Keratinocyte (primary cell): ENCODE data around the gene SOHLH2. TPM values are rescaled to one million over a fixed set of nuclear protein-coding genes. Genes with fewer than 3 reads are reported as not detected.

ENCODE experiments used
- DNase-seq: peaks from one replicate; pipeline ENCODE4 v3.0.0-alpha.2; 2011; ENCODE audit warnings: low read depth, missing footprints, low spot score
- FAIRE-seq: peaks from 2 replicates; lab custom pipeline; 2011; peaks lifted over from hg19 to GRCh38; lab: Jason Lieb, UNC
- H2AFZ ChIP-seq: 2 replicates; pipeline ENCODE4 v1.6.0; 2012; ENCODE audit warnings: low read length, control low read depth, inconsistent platforms; ENCODE audit not compliant: control insufficient read depth
- H3K27ac ChIP-seq: 2 replicates; pipeline ENCODE4 v1.5.1; 2011; ENCODE audit warnings: low read length; ENCODE audit not compliant: control insufficient read depth, insufficient read depth
- H3K27me3 ChIP-seq: 3 replicates; pipeline ENCODE4 v1.6.0; 2011; ENCODE audit warnings: low read length; ENCODE audit not compliant: control insufficient read depth, insufficient read depth; ENCODE audit errors: extremely low read depth
- H3K36me3 ChIP-seq, 2 experiments: 2 replicates in 1 of 2; 3 replicates in 1 of 2; pipeline ENCODE4 v1.5.1; 2011; ENCODE audit warnings: low read length in 2 of 2, mild to moderate bottlenecking in 1 of 2; ENCODE audit not compliant: control insufficient read depth in 2 of 2, insufficient read depth in 2 of 2; ENCODE audit errors: extremely low read depth in 1 of 2
- H3K4me1 ChIP-seq: 3 replicates; pipeline ENCODE4 v1.5.1; 2011; ENCODE audit warnings: low read length; ENCODE audit not compliant: control insufficient read depth, insufficient read depth; ENCODE audit errors: extremely low read depth
- H3K4me2 ChIP-seq: 3 replicates; pipeline ENCODE4 v1.6.0; 2011; ENCODE audit warnings: low read depth, low read length; ENCODE audit not compliant: control insufficient read depth, insufficient read depth; ENCODE audit errors: extremely low read depth
- H3K4me3 ChIP-seq, 3 experiments: fragments of 200-600 bp in 1 of 3; sonication (generic) in 1 of 3; 2 replicates in 2 of 3; 3 replicates in 1 of 3; pipeline ENCODE4 v1.5.1; 2011 to 2016; ENCODE audit warnings: low read length in 3 of 3, mild to moderate bottlenecking in 3 of 3, control low read depth in 2 of 3, inconsistent platforms in 1 of 3, low read depth in 1 of 3, mixed read lengths in 1 of 3, mixed run types in 1 of 3, moderate library complexity in 1 of 3; ENCODE audit not compliant: control insufficient read depth in 2 of 3, insufficient read depth in 2 of 3; ENCODE audit errors: extremely low read depth in 1 of 3
- H3K79me2 ChIP-seq: 2 replicates; pipeline ENCODE4 v1.6.0; 2012; ENCODE audit warnings: low read length; ENCODE audit not compliant: control insufficient read depth, insufficient read depth
- H3K9ac ChIP-seq: 3 replicates; pipeline ENCODE4 v1.6.0; 2011; ENCODE audit warnings: low read length; ENCODE audit not compliant: control insufficient read depth, insufficient read depth; ENCODE audit errors: extremely low read depth
- H3K9me1 ChIP-seq: 3 replicates; pipeline ENCODE4 v1.6.0; 2011; ENCODE audit warnings: low read length; ENCODE audit not compliant: control insufficient read depth, insufficient read depth; ENCODE audit errors: extremely low read depth
- H3K9me3 ChIP-seq: 2 replicates; pipeline ENCODE4 v1.5.1; 2012; ENCODE audit warnings: low read depth, low read length; ENCODE audit not compliant: control insufficient read depth
- H4K20me1 ChIP-seq: 3 replicates; pipeline ENCODE4 v1.6.0; 2011; ENCODE audit warnings: low read length; ENCODE audit not compliant: control insufficient read depth, insufficient read depth; ENCODE audit errors: extremely low read depth
- EZH2 ChIP-seq: IDR thresholded peaks from one replicate; pipeline ENCODE4 v1.6.1; 2012; ENCODE audit warnings: inconsistent platforms, mild to moderate bottlenecking, low read length, moderate library complexity
- dilution Hi-C: fragments of 300-500 bp; cut with MboI; formaldehyde crosslinking; loops from one replicate; pipeline ENCODE4 v1.7.0; 2020; ENCODE audit warnings: low sequenced_read_pairs; ENCODE audit not compliant: extremely low pct_ligation_motif_present
- polyA plus RNA-seq, 5 experiments: library from polyadenylated mRNA; depleted of rRNA in 3 of 5; stranded (reverse) in 3 of 5; stranded (forward) in 1 of 5; unstranded in 1 of 5; fragments of >200 nt; gene quantifications; 1 replicate in 1 of 5; 2 replicates in 3 of 5; 3 replicates in 1 of 5; pipeline versions ENCODE4 v1.2.1 to v1.2.3, GENCODE V29; 2011 to 2012; ENCODE audit warnings: missing spikeins in 2 of 5, low read depth in 1 of 5, low replicate concordance in 1 of 5
- TF ChIP-seq, protein P1 (sequence below), 3 experiments: IDR thresholded peaks in 1 of 3; conservative IDR thresholded peaks in 1 of 3; optimal IDR thresholded peaks in 1 of 3; 2 replicates in 2 of 3; 3 replicates in 1 of 3; pipeline versions ENCODE3 to v1.5.1; 2011; ENCODE audit warnings: low read length in 3 of 3, mild to moderate bottlenecking in 3 of 3, moderate library complexity in 2 of 3, control low read depth in 1 of 3, inconsistent platforms in 1 of 3; ENCODE audit not compliant: insufficient read depth in 2 of 3; ENCODE audit errors: extremely low read depth in 1 of 3

The SOHLH2 gene
- polyA plus RNA-seq, 1 donor (not counting 4 experiments of a cell fraction or from before 2014, with no cell fraction given) = not detected

DNA sequence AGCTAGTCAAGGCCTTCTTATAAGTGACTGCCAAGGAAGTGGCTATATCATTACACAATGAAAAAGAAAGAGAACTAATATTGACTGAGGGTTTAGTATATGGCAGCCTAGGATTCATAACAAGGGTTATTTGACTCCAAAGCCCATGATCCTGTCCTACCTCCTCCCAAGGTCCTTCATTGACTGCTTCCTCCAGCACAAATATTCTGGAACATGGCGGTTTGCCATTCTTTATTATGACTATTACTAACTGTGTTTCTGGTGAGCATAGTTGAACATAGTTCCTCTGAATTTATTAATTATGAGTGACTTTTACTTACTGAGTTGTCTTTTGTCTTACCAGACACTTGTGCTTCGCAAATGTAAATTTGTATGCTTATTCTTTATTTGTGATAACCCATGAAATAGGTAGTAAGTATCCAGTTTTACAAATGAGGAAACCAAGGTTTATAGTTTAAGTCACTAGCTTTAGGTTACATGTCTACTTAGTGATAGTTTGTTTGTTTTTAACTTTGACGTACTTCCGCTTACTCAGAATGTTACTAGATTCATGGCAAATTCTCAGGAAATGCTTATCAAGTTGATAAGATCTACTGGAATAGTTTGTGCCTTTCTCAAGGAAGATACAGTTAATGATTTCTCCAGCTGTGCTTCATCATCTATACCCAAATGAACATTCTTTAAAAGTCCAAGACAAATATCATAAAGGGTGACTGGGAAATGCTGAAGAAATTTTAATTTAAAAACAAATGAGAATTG, 67.7 kb downstream of the SOHLH2 start:
- no peak for FAIRE-seq

DNA sequence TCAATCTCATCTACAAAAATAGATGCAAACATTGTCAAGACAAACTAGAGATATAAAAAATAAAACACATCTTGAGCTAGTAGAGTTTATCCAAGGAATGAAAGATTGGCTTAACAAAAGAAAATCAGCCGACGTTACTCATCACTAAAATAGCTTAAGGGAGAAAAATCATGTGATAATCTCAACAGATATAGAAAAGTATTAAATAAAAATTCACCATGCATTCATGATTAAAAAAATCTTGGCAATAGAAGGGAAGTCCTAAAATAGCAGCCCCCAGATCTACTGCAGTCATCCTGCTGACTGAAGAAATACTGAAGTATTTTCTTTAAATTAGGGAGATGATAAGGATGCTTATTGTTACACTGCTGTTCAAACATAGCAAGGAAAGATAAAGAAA, 70.6 kb downstream of the SOHLH2 start:
- H3K9me3 ChIP-seq = no peaks in the 10 kb centered on the region
- no peaks in the 10 kb centered on the region for H4K20me1 ChIP-seq
- no peak overlapping the region for H3K4me2 ChIP-seq
- H3K9ac ChIP-seq = no peak overlapping the region
- H3K27ac ChIP-seq = no peak overlapping the region
- FAIRE-seq (no peak), DNase-seq (no peak)
- H3K4me3 ChIP-seq = no peak overlapping the region
- H3K79me2 ChIP-seq = no peaks in the 10 kb centered on the region
- H3K9me1 ChIP-seq = no peaks in the 10 kb centered on the region
- no peaks in the 10 kb centered on the region for H3K4me1 ChIP-seq
- H2AFZ ChIP-seq = no peak overlapping the region
- H3K27me3 ChIP-seq = no peaks in the 10 kb centered on the region
- dilution Hi-C loops = no loop called here
- no peaks in the 10 kb centered on the region for H3K36me3 ChIP-seq
- TF ChIP-seq, protein P1, sequence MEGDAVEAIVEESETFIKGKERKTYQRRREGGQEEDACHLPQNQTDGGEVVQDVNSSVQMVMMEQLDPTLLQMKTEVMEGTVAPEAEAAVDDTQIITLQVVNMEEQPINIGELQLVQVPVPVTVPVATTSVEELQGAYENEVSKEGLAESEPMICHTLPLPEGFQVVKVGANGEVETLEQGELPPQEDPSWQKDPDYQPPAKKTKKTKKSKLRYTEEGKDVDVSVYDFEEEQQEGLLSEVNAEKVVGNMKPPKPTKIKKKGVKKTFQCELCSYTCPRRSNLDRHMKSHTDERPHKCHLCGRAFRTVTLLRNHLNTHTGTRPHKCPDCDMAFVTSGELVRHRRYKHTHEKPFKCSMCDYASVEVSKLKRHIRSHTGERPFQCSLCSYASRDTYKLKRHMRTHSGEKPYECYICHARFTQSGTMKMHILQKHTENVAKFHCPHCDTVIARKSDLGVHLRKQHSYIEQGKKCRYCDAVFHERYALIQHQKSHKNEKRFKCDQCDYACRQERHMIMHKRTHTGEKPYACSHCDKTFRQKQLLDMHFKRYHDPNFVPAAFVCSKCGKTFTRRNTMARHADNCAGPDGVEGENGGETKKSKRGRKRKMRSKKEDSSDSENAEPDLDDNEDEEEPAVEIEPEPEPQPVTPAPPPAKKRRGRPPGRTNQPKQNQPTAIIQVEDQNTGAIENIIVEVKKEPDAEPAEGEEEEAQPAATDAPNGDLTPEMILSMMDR (optimal IDR thresholded peaks at IDR 0.05 in 1 of 3, IDR thresholded peaks at IDR 0.05 in 1 of 3, conservative IDR thresholded peaks at IDR 0.05 in 1 of 3; ENCODE audit: extremely low read depth in 1 of 3, insufficient read depth in 2 of 3, low read length in 3 of 3) = no peak
- no peak for TF ChIP-seq EZH2

More for the DNA sequence above, 67.7 kb downstream of the SOHLH2 start:
- no peak for DNase-seq
- TF ChIP-seq, protein P1 (optimal IDR thresholded peaks at IDR 0.05 in 1 of 3, IDR thresholded peaks at IDR 0.05 in 1 of 3, conservative IDR thresholded peaks at IDR 0.05 in 1 of 3; ENCODE audit: extremely low read depth in 1 of 3, insufficient read depth in 2 of 3, low read length in 3 of 3) = no peak
- no peak for TF ChIP-seq EZH2
- no peak overlapping the region for H3K4me3 ChIP-seq
- no peak overlapping the region for H3K9ac ChIP-seq
- H3K27me3 ChIP-seq = no peaks in the 10 kb centered on the region
- no peaks in the 10 kb centered on the region for H3K36me3 ChIP-seq
- H3K79me2 ChIP-seq = no peaks in the 10 kb centered on the region
- no peaks in the 10 kb centered on the region for H3K9me3 ChIP-seq
- no peak overlapping the region for H3K27ac ChIP-seq
- no peak overlapping the region for H2AFZ ChIP-seq
- no peaks in the 10 kb centered on the region for H3K4me1 ChIP-seq
- dilution Hi-C loops = no loop called here
- no peaks in the 10 kb centered on the region for H3K9me1 ChIP-seq
- H4K20me1 ChIP-seq = no peaks in the 10 kb centered on the region
- H3K4me2 ChIP-seq = no peak overlapping the region
